ENCODE measurements around the gene CFAP298.
"Not testable (repeated sequence)": the region's sequence is repeated elsewhere in the genome, so short reads cannot be mapped to it uniquely, and the experiment has no call there.

CFAP298 gene

DNA sequence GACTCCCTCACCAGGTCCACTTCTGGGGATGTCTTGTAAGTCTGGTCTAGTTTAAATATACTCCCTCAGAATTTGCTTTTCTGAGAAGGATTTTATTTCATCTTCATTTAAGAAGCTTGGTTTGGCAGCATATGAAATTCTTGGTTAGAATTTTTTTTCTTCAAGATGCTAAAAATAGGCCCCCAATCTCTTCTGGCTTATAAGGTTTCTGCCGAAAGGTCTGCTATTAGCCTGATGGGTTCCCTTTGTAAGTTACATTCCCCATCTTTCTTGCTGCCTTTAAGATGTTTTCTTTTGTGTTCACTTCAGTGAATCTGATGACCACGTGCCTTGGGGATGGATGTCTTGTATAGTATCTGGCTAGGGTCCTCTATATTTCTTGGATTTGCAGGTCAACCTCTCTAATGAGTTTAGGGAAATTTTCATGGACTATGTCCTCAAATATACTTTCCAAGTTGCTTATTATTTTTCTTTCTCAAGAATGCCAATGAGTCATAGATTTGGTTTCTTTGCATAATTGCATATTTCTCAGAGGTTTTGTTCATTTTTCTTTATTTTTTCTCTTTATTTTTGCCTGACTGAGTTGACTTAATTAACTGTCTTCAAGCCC, 46.2 kb downstream of the CFAP298 start:
- DNase-seq = no peak

DNA sequence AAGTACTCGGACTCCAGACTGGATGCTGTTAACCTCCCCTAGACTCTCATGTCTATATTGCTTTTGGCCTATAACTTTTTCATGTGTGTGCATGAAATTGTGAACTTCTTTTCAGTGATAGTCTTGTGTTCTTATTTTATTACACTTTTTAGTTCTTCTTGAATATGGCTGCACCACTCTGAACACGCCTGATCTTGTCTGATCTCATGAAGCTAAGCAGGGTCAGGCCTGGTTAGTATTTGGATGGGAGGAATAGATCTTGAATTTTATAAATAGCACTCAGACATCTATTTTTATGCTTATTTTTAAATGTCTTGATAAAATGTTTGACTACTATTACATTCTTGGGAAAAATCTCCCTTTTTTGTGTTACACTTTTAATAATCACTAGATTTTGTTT, 49.3 kb downstream of the CFAP298 start:
- no peak for DNase-seq

- DNase-seq = no peak
Measured at GRCh38 chr21:32562426-32562825, 49.8 kb downstream of the CFAP298 start.

- not testable (repeated sequence) for DNase-seq
Measured at GRCh38 chr21:32561476-32561875, 50.7 kb downstream of the CFAP298 start.

DNA sequence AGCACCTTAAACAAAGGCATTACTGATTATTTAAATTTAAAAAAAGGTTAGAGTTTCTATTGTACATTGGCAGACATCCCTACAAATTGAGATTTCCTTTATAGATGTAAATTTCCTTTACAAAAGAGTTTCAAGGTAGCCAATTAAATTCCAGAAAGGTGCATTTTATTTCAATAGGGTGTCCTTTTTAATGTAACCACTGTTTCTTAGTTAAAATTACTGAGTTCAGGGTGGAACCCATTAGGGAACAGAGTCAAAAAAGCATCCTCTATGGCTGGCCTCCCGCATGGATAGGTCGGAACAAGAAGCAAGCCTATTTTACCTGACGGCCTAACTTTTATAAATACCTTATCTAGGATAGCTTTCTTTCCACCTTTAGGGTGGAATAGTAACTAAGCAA, 51.3 kb downstream of the CFAP298 start:
- DNase-seq = no peak

GRCh38 chr21:32559006-32559610, 53.1 kb downstream of the CFAP298 start:
- no peak for DNase-seq

GRCh38 chr21:32558106-32558505, 54.1 kb downstream of the CFAP298 start:
- no peak for DNase-seq

GRCh38 chr21:32554832-32555638, 57.1 kb downstream of the CFAP298 start:
- DNase-seq = no peak

DNA sequence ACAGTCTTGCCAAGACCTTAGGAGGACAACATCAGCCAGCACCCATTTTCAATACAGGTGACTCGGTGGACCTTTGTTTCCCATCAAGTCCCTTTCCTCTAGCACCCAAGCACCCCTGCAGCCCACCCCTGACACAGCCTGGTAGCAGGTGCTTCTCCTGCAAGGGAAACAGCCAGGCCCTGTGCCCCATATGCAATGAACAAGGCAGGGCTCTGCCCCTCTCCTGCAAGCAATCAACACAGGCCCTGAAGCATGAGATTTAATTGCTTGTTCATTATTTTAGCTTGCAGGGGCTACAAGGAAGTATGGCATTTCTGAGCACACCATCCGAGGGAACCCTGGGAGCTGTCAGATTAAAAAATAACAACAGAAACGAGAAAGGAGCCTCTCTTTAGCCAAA, 62.3 kb downstream of the CFAP298 start:
- no peak for DNase-seq

GRCh38 chr21:32549440-32549839, 62.7 kb downstream of the CFAP298 start:
- DNase-seq = no peak

Measured in stimulated activated CD4-positive, alpha-beta T cell treated with anti-CD3 and anti-CD28 coated beads, Interleukin-4, amount 100 ng/mL, for 4 hours (primary cell).